Measurements from ENCODE around the gene BCKDHB. TPM values are rescaled to one million over a fixed set of nuclear protein-coding genes. Genes with fewer than 3 reads are reported as not detected.
A peak's percentile ranks its signal among the peaks of the same experiment; 100 is the strongest.

BCKDHB gene
- total RNA-seq, 1 donor from 2014 or later, result 17.6 TPM

- H3K4me3 ChIP-seq, result no peak overlapping the region
- DNase-seq (no peak), ATAC-seq (no peak)
- H3K27ac ChIP-seq, result no peak overlapping the region
- no peaks in the 10 kb centered on the region for H3K36me3 ChIP-seq
- H3K27me3 ChIP-seq, result no peaks in the 10 kb centered on the region
- H3K9me3 ChIP-seq, result no peaks in the 10 kb centered on the region
- no peak for TF ChIP-seq CTCF (IDR thresholded peaks at IDR 0.05)
- no peaks in the 10 kb centered on the region for H3K4me1 ChIP-seq
- intact Hi-C loops (cut with DNase I), result no loop called here
Observed at GRCh38 chr6:80126657-80127345, 20.3 kb downstream of the BCKDHB start.

- no peak for ATAC-seq
- intact Hi-C loops (cut with DNase I), result no loop called here
- TF ChIP-seq CTCF (IDR thresholded peaks at IDR 0.05), result no peak
Observed at GRCh38 chr6:80129485-80129884, 23.0 kb downstream of the BCKDHB start.

GRCh38 chr6:80133020-80133419, 26.5 kb downstream of the BCKDHB start:
- intact Hi-C loops (cut with DNase I), result no loop called here
- ATAC-seq (peak; percentile 67), DNase-seq (no peak)
- Histone ChIP-seq H3K4me3 (no peak overlapping the region), H3K27me3 (no peaks in the 10 kb centered on the region), H3K4me1 (no peaks in the 10 kb centered on the region), H3K36me3 (no peaks in the 10 kb centered on the region), H3K27ac (no peak overlapping the region), H3K9me3 (no peaks in the 10 kb centered on the region)
- peak; percentile 51 for TF ChIP-seq CTCF (IDR thresholded peaks at IDR 0.05)

More at GRCh38 chr6:80129485-80129884, 23.0 kb downstream of the BCKDHB start:
- H3K4me1 ChIP-seq, result no peaks in the 10 kb centered on the region
- H3K27me3 ChIP-seq, result no peaks in the 10 kb centered on the region
- H3K27ac ChIP-seq, result no peak overlapping the region
- H3K4me3 ChIP-seq, result no peak overlapping the region
- DNase-seq, result no peak
- H3K9me3 ChIP-seq, result no peaks in the 10 kb centered on the region
- no peaks in the 10 kb centered on the region for H3K36me3 ChIP-seq

- TF ChIP-seq CTCF (IDR thresholded peaks at IDR 0.05), result no peak
- Histone ChIP-seq H3K4me3 (no peak overlapping the region), H3K9me3 (no peaks in the 10 kb centered on the region), H3K4me1 (no peaks in the 10 kb centered on the region), H3K27ac (no peak overlapping the region), H3K36me3 (no peaks in the 10 kb centered on the region), H3K27me3 (no peaks in the 10 kb centered on the region)
- ATAC-seq (peak; percentile 31), DNase-seq (no peak)
- intact Hi-C loops (cut with DNase I), result no loop called here
Observed at GRCh38 chr6:80134065-80134464, 27.6 kb downstream of the BCKDHB start.

- no peak overlapping the region for H3K27ac ChIP-seq
Observed at GRCh38 chr6:80142586-80142985, 36.1 kb downstream of the BCKDHB start.

More at GRCh38 chr6:80142586-80142985, 36.1 kb downstream of the BCKDHB start:
- intact Hi-C loops (cut with DNase I), result no loop called here
- no peak for TF ChIP-seq CTCF (IDR thresholded peaks at IDR 0.05)
- no peaks in the 10 kb centered on the region for H3K27me3 ChIP-seq
- no peaks in the 10 kb centered on the region for H3K36me3 ChIP-seq
- DNase-seq (no peak), ATAC-seq (no peak)
- H3K4me1 ChIP-seq, result peaks cover 24% of the 10 kb centered on the region
- no peak overlapping the region for H3K4me3 ChIP-seq
- H3K9me3 ChIP-seq, result no peaks in the 10 kb centered on the region

Data from upper lobe of right lung (tissue), 1 donor.